GM23338 (cell line): ENCODE measurements around the gene SORCS2. TPM values are rescaled to one million over a fixed set of nuclear protein-coding genes. Genes with fewer than 3 reads are reported as not detected.

Experiments used
- ATAC-seq: fragments of 200-7000 bp; cut with Tn5 transposase; 3 replicates; pipeline ENCODE4 v1.9.1; 2020
- DNase-seq: peaks from one replicate; pipeline ENCODE4 v3.0.0-alpha.2; 2015; ENCODE audit warnings: low spot score
- H2AFZ ChIP-seq: fragments of 200-600 bp; sonication (generic); 2 replicates; pipeline ENCODE4 v1.8.0; 2016; ENCODE audit warnings: antibody characterized with exemption, mild to moderate bottlenecking, moderate library complexity
- H3F3A ChIP-seq: fragments of 200-600 bp; sonication (generic); replicated peaks from 2 replicates; pipeline ENCODE4 v1.8.0; 2017; ENCODE audit warnings: antibody characterized with exemption, mixed run types, low read depth
- H3K27ac ChIP-seq: fragments of 200-600 bp; sonication (generic); 2 replicates; pipeline ENCODE4 v1.6.1; 2016; ENCODE audit warnings: low read depth
- H3K27me3 ChIP-seq: fragments of 200-600 bp; sonication (generic); 2 replicates; pipeline ENCODE4 v1.8.0; 2016; ENCODE audit warnings: mild to moderate bottlenecking, mixed run types, moderate library complexity; ENCODE audit not compliant: insufficient read depth
- H3K36me3 ChIP-seq: fragments of 200-600 bp; sonication (generic); 2 replicates; pipeline ENCODE4 v1.8.0; 2016; ENCODE audit warnings: mild to moderate bottlenecking; ENCODE audit not compliant: insufficient read depth
- H3K4me1 ChIP-seq: fragments of 200-600 bp; sonication (generic); 2 replicates; pipeline ENCODE4 v1.8.0; 2016; ENCODE audit warnings: mild to moderate bottlenecking, moderate library complexity; ENCODE audit not compliant: insufficient read depth
- H3K4me2 ChIP-seq: fragments of 200-600 bp; sonication (generic); 2 replicates; pipeline ENCODE4 v1.7.1; 2017; ENCODE audit warnings: mixed run types
- H3K4me3 ChIP-seq: fragments of 200-600 bp; sonication (generic); 2 replicates; pipeline ENCODE4 v1.6.1; 2016; ENCODE audit warnings: mixed run types
- H3K79me2 ChIP-seq: fragments of 200-600 bp; sonication (generic); replicated peaks from 2 replicates; pipeline ENCODE4 v1.8.0; 2017; ENCODE audit warnings: mild to moderate bottlenecking; ENCODE audit not compliant: insufficient read depth
- H3K9me2 ChIP-seq: fragments of 200-600 bp; sonication (generic); 2 replicates; pipeline ENCODE4 v1.8.0; 2017; ENCODE audit not compliant: insufficient read depth
- H4K20me1 ChIP-seq: fragments of 200-600 bp; sonication (generic); replicated peaks from 2 replicates; pipeline ENCODE4 v1.8.0; 2017; ENCODE audit warnings: mild to moderate bottlenecking; ENCODE audit not compliant: insufficient read depth
- H3K27ac Mint-ChIP-seq: 2 replicates; pipeline ENCODE4 v1.8.0; 2020; ENCODE audit warnings: inconsistent platforms, mild to moderate bottlenecking, moderate library complexity, mixed read lengths
- H3K27me3 Mint-ChIP-seq: 3 replicates; pipeline ENCODE4 v1.8.0; 2022; ENCODE audit warnings: low read depth, mild to moderate bottlenecking, moderate library complexity, mixed read lengths, inconsistent platforms; ENCODE audit not compliant: insufficient read depth, poor library complexity
- H3K36me3 Mint-ChIP-seq: 3 replicates; pipeline ENCODE4 v1.8.0; 2021; ENCODE audit warnings: low read depth, mild to moderate bottlenecking, inconsistent platforms, moderate library complexity, mixed read lengths
- H3K4me1 Mint-ChIP-seq: 3 replicates; pipeline ENCODE4 v1.8.0; 2020; ENCODE audit warnings: mild to moderate bottlenecking, inconsistent platforms, mixed read lengths
- H3K4me3 Mint-ChIP-seq: 3 replicates; pipeline ENCODE4 v1.8.0; 2021; ENCODE audit warnings: moderate library complexity, mild to moderate bottlenecking, inconsistent platforms, mixed read lengths
- H3K9me3 Mint-ChIP-seq: 3 replicates; pipeline ENCODE4 v1.8.0; 2020; ENCODE audit warnings: moderate library complexity, mild to moderate bottlenecking, inconsistent platforms, mixed read lengths
- CREB1 ChIP-seq: fragments of 250-450 bp; sonication (Bioruptor Pico); IDR thresholded peaks from 2 replicates; pipeline ENCODE4 v1.5.0; 2020; ENCODE audit warnings: low read depth, mild to moderate bottlenecking, moderate library complexity
- ETS1 ChIP-seq: IDR thresholded peaks from 2 replicates; pipeline ENCODE4 v1.6.1; 2016; ENCODE audit warnings: antibody characterized with exemption
- EZH2 ChIP-seq: fragments of 200-600 bp; sonication (generic); IDR thresholded peaks from one replicate; pipeline ENCODE4 v1.8.0; 2017; ENCODE audit warnings: antibody characterized with exemption, mild to moderate bottlenecking, low read depth; ENCODE audit not compliant: unreplicated experiment
- POLR2AphosphoS5 ChIP-seq: IDR thresholded peaks from 2 replicates; pipeline ENCODE4 v1.6.1; 2016; ENCODE audit warnings: antibody characterized with exemption, low read depth
- STAT1 ChIP-seq: IDR thresholded peaks from one replicate; pipeline ENCODE4 v1.6.1; 2016; ENCODE audit warnings: antibody characterized with exemption; ENCODE audit not compliant: unreplicated experiment
- ZNF114 ChIP-seq: fragments of 250-450 bp; sonication (Bioruptor Pico); IDR thresholded peaks from 2 replicates; pipeline ENCODE4 v1.5.0; 2020; ENCODE audit warnings: mild to moderate bottlenecking, moderate library complexity
- ZNF462 ChIP-seq: fragments of 250-450 bp; sonication (Bioruptor Pico); IDR thresholded peaks from 2 replicates; pipeline ENCODE4 v1.5.0; 2020; ENCODE audit warnings: mild to moderate bottlenecking, moderate library complexity
- polyA plus RNA-seq: library from polyadenylated mRNA; unstranded; fragments of >200 nt; fragmentation: Nextera tagmentation; extraction: Ambion mirVana; gene quantifications from 2 replicates; pipeline ENCODE4 v1.2.1, GENCODE V29; 2016
- total RNA-seq: library from RNA; depleted of rRNA; stranded (reverse); fragments of >200 nt; shearing (Covaris generic); gene quantifications from 2 replicates; pipeline ENCODE4 v1.2.3, GENCODE V29; 2014

Gene SORCS2
- total and polyA plus RNA-seq, 2 experiments from 2014 or later: 0.47 to 2.4 TPM

- TF ChIP-seq ZNF462 (CRISPR knock-in tag): no peak
- TF ChIP-seq CREB1 (CRISPR knock-in tag): no peak
These were observed 25.4 kb downstream of the SORCS2 start (continued) for GRCh38 chr4:7217474-7218321.

- H3K4me3 Mint-ChIP-seq: no peak overlapping the region
- DNase-seq: no peak
- Histone ChIP-seq H3K9me2 (no peaks in the 10 kb centered on the region), H3K36me3 (no peaks in the 10 kb centered on the region), H3K4me3 (no peak overlapping the region), H3K27ac (no peak overlapping the region), H3K4me2 (no peak overlapping the region), H3K27me3 (no peaks in the 10 kb centered on the region), H3K4me1 (no peaks in the 10 kb centered on the region), H4K20me1 (no peaks in the 10 kb centered on the region), H3K79me2 (no peaks in the 10 kb centered on the region), H2AFZ (no peak overlapping the region), H3F3A (no peaks in the 10 kb centered on the region)
- H3K36me3 Mint-ChIP-seq: peaks cover 4% of the 10 kb centered on the region
- no peaks in the 10 kb centered on the region for H3K4me1 Mint-ChIP-seq
- no peak for ATAC-seq
- peaks cover 13% of the 10 kb centered on the region for H3K9me3 Mint-ChIP-seq
- H3K27ac Mint-ChIP-seq: no peak overlapping the region
- peaks cover 10% of the 10 kb centered on the region for H3K27me3 Mint-ChIP-seq
- TF ChIP-seq ETS1 (no peak), STAT1 (no peak), ZNF462 (CRISPR knock-in tag) (no peak), EZH2 (no peak), POLR2AphosphoS5 (no peak), CREB1 (CRISPR knock-in tag) (no peak), ZNF114 (CRISPR knock-in tag) (no peak)
These were observed 26.3 kb downstream of the SORCS2 start for GRCh38 chr4:7218686-7219085.
